Hematopoietic multipotent progenitor cell treated with erythropoietin and hydrocortisone succinate and interleukin-3 and kit ligand, for 6 days (in vitro differentiated cells): ENCODE data around the gene ANKS1A.

ENCODE experiments used
- DNase-seq: peaks from one replicate; pipeline ENCODE4 v3.0.0-alpha.2; 2015

Gene ANKS1A

DNA sequence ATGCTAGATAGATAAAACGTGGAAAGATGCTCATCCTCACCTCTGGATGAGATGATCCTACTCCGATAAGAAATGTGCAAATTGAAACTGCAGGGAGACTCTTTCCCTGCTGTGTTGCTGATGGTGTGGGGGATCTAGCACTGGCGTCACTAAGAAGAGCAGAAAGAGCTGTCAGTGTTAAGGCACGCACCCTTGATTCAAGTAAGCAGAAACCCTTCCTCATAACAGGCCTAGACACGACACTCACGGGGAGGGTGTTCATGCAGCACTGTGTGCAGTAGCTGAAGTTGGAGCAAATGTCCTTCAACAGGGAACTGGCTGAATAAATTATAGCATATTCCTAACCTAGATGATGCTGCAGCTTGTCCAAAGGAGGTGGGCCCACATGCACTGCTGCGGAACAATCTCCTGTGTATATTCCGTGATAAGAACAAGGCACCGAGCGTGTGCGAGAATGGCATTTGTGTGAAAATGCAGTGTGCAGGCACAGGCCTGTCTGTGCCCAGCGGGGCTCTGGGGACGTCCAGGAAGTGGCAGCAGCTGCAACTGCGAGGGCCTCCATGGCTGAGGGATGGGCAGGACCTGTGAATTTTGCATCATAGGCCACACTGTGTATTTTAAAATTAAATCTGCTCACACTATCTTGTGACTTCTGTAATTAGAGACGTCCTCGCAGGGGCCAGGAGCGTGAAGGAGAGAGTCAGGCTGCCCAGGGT, 188.1 kb downstream of the ANKS1A start:
- no peak for DNase-seq

DNA sequence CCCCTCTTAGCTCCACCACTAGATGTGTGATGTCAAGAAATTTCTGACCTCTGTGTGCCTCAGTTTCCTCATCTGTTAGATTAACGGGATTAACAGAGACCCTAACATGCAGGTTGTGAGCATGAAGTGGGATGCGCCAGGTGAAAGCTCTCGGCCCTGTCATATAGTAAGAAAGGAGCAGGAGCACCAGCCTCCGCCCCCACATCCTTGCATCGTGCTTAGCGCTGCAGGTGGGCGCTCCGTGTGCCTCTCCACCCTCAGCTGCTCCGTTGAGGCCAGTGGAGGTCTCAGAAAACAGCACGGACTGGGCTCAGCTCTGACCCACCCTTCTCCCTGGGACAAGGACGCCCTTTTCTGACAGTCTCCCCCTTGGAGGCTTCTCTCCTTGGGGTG, 188.7 kb downstream of the ANKS1A start:
- DNase-seq = no peak

DNA sequence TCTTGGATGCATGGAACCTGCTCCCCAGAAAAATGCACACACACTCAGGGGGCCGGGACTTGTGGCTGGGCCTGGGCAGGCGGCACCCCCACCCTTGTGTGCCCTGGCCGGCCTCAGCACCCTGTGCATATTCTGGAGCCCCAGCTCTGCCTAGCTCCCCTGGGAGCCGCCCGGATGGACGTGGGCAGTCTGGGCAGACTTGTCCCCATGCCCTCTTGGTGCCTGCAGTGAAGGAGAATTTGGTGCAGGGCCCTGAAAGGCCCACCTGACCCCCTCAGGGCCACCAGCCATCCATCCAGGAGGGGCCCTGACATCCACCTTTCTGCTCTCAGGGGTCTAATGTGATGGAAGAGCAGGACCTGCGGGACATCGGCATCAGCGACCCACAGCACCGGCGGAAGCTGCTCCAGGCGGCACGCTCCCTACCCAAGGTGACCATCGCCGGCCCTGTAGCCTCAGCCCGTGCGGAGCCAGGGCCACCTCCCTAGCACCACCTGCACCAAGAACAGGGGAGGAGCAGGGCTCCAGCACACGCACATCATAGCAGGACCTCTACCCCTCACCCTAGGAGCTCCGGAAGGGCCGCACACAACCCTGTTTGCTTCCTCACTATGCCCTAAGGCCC, 189.3 kb downstream of the ANKS1A start:
- DNase-seq = no peak

DNA sequence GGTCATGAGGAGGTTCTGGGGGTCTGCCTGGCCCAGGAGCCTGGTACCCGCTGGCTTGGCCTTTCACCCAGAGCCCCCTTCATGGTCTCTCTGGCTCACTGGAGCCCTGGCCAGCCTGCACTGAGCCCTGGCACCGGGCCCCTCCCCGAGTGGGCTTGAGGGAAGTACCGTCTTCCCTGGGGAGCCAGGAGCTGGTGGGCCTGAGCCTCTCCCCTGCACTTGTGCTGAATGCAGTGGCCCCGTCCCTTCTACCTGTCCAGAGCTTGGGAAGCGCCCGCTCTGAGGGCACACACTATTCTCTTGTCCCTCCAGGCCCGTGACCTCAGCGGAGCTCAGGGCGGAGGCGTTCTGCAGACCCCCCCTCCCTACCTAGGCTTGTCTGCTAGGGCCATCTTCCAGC, 189.8 kb downstream of the ANKS1A start:
- DNase-seq = no peak

DNA sequence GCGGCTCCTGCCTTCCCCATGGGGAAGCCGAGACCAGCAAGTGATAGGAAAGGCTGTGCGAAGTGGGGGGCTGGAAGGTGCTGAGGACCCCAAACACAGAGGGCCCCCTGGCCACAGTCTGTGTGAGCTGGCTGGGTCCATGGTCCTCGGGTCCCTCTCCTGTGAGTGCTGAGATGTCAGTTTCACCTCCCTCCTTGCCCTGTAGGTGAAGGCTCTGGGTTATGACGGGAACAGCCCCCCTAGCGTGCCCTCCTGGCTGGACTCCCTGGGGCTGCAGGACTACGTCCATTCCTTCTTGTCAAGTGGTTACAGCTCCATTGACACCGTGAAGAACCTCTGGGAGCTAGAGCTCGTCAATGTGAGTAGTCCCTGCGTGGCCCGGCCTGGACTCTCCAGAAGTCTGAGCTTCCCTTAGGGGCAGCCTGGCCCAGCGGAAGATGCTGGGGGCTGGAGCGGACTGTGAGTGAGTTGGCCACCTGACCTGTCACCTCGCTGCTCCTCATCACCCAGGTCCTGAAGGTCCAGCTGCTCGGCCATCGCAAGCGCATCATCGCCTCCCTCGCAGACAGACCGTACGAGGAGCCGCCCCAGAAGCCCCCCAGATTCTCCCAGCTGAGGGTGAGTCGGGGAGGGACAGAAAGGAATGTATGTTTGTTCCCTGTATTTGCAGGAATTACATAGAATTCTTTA, 190.4 kb downstream of the ANKS1A start:
- no peak for DNase-seq

DNA sequence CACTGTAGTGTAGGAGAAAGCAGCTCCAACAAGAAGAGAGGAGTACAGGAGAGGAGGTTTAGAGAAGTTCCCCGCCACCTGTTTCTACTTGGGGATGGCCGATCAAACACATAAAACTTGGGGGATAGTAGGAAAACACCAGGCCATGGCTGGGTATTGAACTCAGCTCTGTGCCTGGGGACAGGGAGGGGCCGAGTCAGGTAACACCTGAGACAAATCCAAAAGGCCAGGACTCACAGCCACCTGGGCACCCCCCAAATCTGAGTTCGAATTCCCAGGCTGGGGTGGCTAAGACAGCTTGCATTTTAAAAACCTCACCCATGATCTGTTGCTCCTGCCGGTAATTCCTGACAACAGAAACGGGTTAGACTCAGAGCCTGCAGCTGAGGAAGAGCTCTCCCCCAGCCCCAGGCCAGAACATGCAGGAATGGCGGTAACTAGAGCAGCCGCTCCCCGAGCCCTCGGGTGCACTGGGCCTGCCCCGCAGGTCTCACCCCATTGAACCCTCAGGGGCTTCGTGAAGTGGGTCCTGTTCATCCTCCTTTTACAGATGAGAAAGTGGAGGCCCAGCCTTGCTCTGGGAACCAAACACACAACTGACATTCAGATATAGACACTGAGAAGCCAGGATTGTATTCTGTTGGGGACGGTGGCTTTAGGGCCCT, 191.1 kb downstream of the ANKS1A start:
- DNase-seq = no peak

DNA sequence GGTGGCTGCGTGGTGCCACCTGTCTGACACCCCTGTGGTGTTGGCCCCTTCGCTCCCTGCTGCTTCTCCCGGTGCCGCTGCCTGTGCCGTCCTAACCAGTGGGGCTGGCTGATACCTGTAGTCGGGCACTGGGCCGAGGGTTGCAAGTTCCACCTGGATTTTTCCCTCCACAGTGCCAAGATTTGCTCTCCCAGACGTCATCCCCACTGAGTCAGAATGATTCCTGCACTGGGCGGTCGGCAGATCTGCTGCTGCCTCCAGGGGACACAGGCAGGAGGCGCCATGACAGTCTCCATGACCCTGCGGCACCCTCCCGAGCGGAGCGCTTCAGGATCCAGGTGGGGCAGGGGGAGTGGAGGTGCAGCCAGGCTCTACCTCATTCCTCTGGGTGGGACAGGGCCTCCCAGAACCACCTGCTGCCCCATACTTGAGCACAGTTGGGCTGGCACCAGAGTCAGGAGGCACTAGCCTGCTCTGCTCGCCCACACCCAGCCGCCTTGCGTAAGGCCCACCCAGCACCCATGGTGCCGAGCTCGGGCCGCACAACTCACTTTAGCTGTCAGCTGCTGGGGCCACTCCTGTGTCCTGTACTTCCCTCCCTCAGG, 191.9 kb downstream of the ANKS1A start:
- DNase-seq = no peak

DNA sequence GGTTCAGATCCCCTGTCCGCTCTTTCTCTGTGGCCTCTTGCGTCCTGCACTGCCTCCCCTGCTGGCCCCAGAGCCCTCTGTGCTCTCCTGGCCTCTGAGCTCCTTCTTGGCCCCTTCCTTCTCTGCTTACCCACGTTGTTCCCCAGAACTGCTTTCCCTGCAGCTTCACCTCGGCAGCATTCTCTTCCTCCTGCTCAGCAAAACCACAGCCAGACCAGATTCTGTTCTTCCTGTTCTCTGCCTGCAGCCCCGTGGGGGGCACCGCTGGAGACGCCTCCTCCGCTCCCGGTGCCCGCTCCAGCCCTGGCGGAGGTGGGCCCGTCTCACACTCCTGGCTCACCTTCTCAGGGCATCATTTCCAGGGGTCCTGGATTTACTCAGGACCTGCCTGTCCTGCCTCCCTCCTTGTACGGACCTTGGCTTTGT, 192.4 kb downstream of the ANKS1A start:
- peak; percentile 31 for DNase-seq

DNA sequence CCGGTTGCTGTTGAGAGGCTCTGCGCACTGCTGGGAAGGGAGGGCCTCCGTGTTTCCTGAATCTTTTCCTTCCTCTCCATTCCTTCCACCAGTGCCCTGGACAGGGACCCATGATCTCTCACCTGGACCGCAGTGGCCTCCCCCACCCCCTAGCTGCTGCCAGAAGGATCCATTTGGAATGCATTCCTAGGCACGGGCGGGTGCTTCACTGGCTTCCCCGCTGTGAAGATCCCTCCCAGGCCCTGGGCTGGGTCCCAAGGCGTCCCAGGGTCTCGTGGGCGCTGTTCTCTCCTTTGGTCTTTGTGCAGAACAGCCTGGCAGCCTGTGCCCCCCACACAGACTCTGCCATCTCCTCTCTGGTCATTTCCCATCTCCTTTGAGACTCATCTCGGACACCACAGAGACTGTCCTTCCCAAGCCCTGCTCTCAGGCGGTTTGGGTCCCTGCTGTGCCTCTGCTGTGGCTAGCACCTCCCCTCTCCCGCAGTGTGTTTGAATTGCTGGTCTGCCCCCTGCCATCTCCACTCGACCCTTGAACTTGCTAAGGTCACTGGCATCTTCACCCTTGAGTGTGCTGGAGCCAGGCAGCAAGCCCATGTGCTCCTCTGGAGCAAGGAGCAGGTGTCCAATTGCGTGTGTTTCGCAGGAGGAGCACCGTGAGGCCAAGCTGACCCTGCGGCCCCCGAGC, 193.1 kb downstream of the ANKS1A start:
- DNase-seq = no peak

DNA sequence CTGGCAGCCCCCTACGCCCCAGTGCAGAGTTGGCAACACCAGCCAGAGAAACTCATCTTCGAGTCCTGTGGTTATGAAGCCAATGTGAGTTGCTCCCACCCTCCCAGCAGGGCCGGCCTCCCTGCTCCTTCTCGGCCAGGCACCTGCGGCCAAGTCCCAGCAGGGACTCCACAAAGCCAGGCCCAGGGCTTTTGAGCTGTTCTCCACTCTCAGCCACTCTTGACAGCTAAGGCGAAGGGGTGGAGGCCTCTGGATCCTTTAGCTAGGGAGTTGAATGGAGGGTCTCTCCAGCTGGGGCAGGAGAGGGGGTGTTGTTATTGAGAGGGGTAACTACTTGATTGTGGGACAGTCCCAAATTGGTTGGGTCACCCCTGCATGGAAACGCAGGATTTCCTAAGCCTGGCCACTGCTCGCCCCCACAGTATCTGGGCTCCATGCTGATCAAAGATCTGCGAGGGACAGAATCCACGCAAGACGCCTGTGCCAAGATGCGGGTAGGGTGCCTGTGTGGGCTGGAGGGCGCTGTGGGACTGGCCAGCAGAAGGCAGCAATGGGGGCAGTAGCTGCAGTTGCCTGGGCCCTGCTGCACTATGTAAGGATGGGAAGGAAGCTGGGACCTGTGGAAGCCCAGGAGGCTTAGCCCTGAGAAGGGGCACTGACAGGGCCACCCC, 193.8 kb downstream of the ANKS1A start:
- no peak for DNase-seq

DNA sequence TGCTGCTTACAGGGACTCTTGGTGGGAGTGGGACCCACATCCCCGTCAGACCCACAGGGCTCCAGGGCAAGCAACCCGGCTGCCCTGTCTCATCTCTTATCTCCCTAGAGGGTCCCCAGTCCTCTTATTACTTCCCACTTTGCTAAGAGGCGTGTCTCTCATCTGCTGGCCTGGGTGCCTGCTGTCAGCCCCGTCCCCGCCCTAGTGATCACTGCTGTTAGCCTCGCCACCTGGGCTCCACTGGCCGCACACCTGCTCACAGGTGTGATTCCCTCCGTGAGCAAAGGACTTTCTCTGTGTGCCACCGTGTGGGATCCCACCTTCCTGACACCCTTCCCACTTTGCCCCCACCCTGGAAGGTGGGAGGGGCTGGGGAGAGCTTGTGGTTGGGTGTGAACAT, 194.5 kb downstream of the ANKS1A start:
- DNase-seq = no peak

DNA sequence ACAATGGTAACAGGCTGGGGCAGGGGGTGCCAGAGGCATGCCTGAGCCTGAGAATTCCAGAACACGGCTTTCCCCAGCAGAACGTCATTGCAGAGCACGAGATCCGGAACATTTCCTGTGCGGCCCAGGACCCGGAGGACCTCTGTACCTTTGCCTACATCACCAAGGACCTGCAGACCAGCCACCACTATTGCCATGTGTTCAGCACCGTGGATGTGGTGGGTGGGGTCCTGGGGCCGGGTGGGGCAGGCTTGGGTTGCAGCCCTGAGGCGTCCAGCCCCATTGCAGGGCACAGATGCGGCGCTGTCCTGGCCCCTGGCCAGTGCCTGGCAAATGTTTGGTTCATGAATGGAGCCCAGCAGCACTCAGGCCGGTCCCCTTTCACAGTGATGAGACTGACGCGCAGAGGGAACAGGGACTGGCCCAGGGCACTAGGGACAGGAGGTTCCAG, 195.0 kb downstream of the ANKS1A start:
- DNase-seq = no peak

DNA sequence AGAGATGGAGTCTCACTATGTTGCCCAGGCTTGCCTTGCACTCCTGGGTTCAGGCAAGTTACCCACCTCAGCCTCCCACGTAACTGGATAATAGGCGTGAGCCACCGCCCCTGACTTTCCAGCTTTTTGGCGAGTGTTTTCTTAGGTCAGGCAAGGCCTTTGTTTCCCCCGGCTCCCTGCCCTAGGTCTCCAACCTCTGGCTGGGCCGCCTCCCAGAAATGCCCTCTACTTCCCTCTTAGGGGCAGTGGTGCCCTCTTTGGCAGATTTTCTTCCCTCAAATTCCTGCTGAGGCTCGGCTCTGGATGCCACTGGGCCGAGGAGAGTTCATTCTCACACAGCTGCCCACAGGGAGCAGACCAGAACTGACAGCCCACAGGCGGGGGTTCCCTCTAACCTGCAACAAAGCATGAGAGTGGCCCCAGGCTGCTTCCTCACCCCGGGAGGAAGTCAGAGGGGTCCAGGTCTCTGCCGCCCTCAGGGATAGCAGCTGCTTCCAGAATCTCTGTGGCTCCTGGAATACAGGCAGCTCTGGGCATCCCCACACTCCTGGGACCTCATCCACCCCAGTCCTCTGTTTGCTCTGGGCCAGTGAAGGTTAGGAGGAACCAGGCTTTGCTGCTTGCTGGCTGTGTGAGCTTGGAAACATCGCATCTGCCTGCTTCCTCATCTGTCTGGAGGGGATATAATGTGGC, 195.6 kb downstream of the ANKS1A start:
- no peak for DNase-seq

DNA sequence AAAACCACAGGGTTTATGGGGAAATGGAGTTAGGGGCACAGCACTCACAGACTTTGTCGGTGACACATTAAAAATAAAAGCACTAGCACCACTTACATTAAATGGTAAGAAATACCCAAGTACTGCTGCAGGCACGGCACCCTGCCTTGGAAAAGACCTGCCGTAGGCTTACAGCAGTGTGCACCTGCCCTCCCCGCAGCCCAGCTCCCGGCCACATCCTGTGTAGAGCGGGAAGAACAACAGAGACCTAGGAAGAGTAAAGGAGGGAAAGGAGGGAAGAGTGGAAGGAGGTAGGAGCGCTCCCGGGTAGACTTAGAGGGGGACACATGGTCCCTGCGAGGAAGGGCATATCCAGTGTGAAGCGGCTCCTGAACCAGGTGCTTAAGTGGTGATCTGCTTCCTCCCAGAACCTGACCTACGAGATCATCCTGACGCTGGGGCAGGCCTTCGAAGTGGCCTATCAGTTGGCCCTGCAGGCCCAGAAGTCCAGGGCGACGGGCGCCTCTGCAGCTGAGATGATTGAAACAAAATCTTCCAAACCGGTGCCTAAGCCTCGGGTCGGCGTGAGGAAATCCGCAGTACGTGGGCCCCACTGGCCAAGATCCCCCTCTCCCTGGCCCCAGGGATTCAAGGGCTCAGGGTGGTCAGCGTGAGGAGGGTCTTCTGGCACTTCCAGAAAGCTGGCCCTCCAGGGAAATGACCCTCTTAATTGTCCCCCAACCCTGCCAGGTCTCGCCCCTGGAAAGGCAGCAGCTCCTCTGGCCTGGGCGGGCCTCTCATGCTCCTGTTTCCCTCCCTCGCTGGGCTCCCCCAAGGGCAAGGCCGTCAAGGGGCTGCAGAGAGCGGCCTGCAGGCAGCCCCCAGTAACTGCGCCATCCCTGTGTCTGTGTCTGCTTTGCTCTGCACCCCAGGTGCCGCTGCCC, 196.6 kb downstream of the ANKS1A start:
- no peak for DNase-seq

DNA sequence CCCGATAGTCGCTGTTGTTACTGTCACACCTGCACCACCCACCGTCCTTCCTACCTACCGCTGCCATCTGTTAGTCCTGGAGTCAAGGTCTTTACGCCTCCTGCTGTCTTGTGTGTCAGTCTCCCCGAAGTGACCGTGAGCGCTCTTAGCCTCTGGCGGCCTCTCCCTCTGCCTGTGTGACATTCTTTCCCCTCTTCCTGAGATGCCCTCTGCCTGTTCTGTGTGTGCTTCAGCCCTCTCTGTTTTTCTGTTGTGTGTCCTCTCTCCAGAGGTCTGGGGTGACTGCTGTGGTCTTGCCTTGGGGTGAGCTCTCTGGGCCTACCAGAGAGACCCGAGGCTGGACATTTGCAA, 197.2 kb downstream of the ANKS1A start:
- DNase-seq = no peak

DNA sequence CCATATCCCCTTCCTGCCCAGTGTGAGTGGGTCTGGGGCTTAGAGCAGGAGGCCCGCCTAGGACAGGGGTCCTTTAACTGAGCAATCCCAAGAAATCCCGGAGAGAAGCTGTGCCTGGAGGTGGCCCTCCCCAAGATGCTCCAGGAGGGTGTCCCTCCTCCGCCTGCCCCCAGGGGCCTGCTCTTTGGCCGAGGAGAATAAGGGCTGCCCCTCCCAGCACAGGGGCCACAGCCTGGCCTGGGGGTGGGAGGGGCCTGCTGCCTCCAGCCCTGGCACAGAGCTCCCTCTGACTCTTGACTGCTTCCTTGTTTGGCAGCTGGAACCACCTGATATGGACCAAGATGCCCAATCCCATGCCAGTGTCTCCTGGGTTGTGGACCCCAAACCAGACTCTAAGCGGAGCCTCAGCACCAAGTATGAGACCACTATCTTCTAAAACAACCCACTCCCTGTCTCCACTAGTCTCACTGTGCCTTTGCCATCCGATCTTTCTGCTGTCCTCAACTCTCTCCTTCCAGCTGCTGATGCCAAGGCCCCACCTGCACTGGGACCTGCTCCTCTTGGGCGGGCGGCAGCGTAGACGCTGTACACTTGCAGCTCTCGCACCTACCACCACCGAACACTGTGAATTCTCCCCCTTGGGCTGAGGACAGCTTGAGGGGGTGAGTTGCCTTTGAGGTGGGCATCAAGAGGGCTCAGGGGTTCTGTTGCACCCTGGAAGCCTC, 197.7 kb downstream of the ANKS1A start:
- DNase-seq = no peak

DNA sequence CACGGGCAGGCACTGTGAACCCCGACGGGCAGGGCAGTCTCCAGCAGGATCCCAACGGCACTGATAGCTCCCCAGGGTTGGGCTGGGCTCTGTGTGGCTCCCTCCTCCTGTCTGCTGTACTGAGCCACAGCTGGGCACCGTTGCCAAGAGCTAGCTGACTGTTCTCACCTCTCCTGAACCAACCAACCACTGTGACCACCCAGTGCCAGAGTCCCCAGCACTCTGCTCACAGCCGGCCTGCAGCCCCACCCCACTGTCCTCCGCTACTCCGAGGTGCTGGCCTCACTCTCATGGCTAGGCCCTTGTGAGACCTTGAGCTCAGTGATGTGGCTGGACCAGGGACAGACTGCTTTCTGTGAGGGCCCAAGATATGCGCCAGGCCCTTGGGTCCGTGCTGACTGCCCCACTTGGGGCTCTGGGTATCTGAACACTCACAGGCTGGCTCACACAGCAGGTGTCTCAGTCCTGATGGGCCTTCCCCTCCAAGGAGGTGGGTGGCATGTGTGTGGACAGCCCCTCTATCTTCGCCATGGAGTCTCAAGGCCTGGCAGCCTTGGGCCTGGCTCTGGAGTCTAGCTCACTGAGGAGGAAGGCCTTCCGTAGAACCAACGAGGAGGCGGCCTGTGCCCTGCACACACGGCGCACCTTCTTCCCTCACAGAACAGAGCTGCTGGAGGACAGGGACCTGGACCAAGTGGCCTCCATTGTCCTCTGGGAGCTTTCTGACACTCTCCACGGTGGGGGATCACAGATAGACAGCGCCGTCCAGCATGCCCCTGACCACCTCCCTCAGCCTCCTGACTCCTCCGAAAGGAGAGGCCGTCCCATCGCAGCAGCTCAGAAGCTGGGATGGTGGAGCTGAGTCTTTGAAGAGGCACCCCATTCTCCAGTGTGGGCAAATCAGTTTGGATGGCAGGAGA, 198.6 kb downstream of the ANKS1A start:
- no peak for DNase-seq
